GM23338 (cell line): ENCODE measurements around the gene WDR45B. TPM values are rescaled to one million over a fixed set of nuclear protein-coding genes. Genes with fewer than 3 reads are reported as not detected.
"Not testable (repeated sequence)": the region's sequence is repeated elsewhere in the genome, so short reads cannot be mapped to it uniquely, and the experiment has no call there.

ENCODE experiments used
- ATAC-seq: fragments of 200-7000 bp; cut with Tn5 transposase; 3 replicates; pipeline ENCODE4 v1.9.1; 2020
- DNase-seq: peaks from one replicate; pipeline ENCODE4 v3.0.0-alpha.2; 2015; ENCODE audit warnings: low spot score
- H2AFZ ChIP-seq: fragments of 200-600 bp; sonication (generic); 2 replicates; pipeline ENCODE4 v1.8.0; 2016; ENCODE audit warnings: antibody characterized with exemption, mild to moderate bottlenecking, moderate library complexity
- H3F3A ChIP-seq: fragments of 200-600 bp; sonication (generic); replicated peaks from 2 replicates; pipeline ENCODE4 v1.8.0; 2017; ENCODE audit warnings: antibody characterized with exemption, mixed run types, low read depth
- H3K27ac ChIP-seq: fragments of 200-600 bp; sonication (generic); 2 replicates; pipeline ENCODE4 v1.6.1; 2016; ENCODE audit warnings: low read depth
- H3K27me3 ChIP-seq: fragments of 200-600 bp; sonication (generic); 2 replicates; pipeline ENCODE4 v1.8.0; 2016; ENCODE audit warnings: mild to moderate bottlenecking, mixed run types, moderate library complexity; ENCODE audit not compliant: insufficient read depth
- H3K36me3 ChIP-seq: fragments of 200-600 bp; sonication (generic); 2 replicates; pipeline ENCODE4 v1.8.0; 2016; ENCODE audit warnings: mild to moderate bottlenecking; ENCODE audit not compliant: insufficient read depth
- H3K4me1 ChIP-seq: fragments of 200-600 bp; sonication (generic); 2 replicates; pipeline ENCODE4 v1.8.0; 2016; ENCODE audit warnings: mild to moderate bottlenecking, moderate library complexity; ENCODE audit not compliant: insufficient read depth
- H3K4me2 ChIP-seq: fragments of 200-600 bp; sonication (generic); 2 replicates; pipeline ENCODE4 v1.7.1; 2017; ENCODE audit warnings: mixed run types
- H3K4me3 ChIP-seq: fragments of 200-600 bp; sonication (generic); 2 replicates; pipeline ENCODE4 v1.6.1; 2016; ENCODE audit warnings: mixed run types
- H3K79me2 ChIP-seq: fragments of 200-600 bp; sonication (generic); replicated peaks from 2 replicates; pipeline ENCODE4 v1.8.0; 2017; ENCODE audit warnings: mild to moderate bottlenecking; ENCODE audit not compliant: insufficient read depth
- H3K9me2 ChIP-seq: fragments of 200-600 bp; sonication (generic); 2 replicates; pipeline ENCODE4 v1.8.0; 2017; ENCODE audit not compliant: insufficient read depth
- H4K20me1 ChIP-seq: fragments of 200-600 bp; sonication (generic); replicated peaks from 2 replicates; pipeline ENCODE4 v1.8.0; 2017; ENCODE audit warnings: mild to moderate bottlenecking; ENCODE audit not compliant: insufficient read depth
- H3K27ac Mint-ChIP-seq: 2 replicates; pipeline ENCODE4 v1.8.0; 2020; ENCODE audit warnings: inconsistent platforms, mild to moderate bottlenecking, moderate library complexity, mixed read lengths
- H3K27me3 Mint-ChIP-seq: 3 replicates; pipeline ENCODE4 v1.8.0; 2022; ENCODE audit warnings: low read depth, mild to moderate bottlenecking, moderate library complexity, mixed read lengths, inconsistent platforms; ENCODE audit not compliant: insufficient read depth, poor library complexity
- H3K36me3 Mint-ChIP-seq: 3 replicates; pipeline ENCODE4 v1.8.0; 2021; ENCODE audit warnings: low read depth, mild to moderate bottlenecking, inconsistent platforms, moderate library complexity, mixed read lengths
- H3K4me1 Mint-ChIP-seq: 3 replicates; pipeline ENCODE4 v1.8.0; 2020; ENCODE audit warnings: mild to moderate bottlenecking, inconsistent platforms, mixed read lengths
- H3K4me3 Mint-ChIP-seq: 3 replicates; pipeline ENCODE4 v1.8.0; 2021; ENCODE audit warnings: moderate library complexity, mild to moderate bottlenecking, inconsistent platforms, mixed read lengths
- H3K9me3 Mint-ChIP-seq: 3 replicates; pipeline ENCODE4 v1.8.0; 2020; ENCODE audit warnings: moderate library complexity, mild to moderate bottlenecking, inconsistent platforms, mixed read lengths
- EZH2 ChIP-seq: fragments of 200-600 bp; sonication (generic); IDR thresholded peaks from one replicate; pipeline ENCODE4 v1.8.0; 2017; ENCODE audit warnings: antibody characterized with exemption, mild to moderate bottlenecking, low read depth; ENCODE audit not compliant: unreplicated experiment
- EZH2phosphoT487 ChIP-seq: fragments of 200-600 bp; sonication (generic); IDR thresholded peaks from one replicate; pipeline ENCODE4 v1.8.1; 2018; ENCODE audit warnings: antibody characterized with exemption; ENCODE audit not compliant: unreplicated experiment
- JUNB ChIP-seq: IDR thresholded peaks from one replicate; pipeline ENCODE4 v1.6.1; 2016; ENCODE audit warnings: antibody characterized with exemption; ENCODE audit not compliant: unreplicated experiment
- NANOG ChIP-seq: IDR thresholded peaks from 2 replicates; pipeline ENCODE4 v1.6.1; 2016; ENCODE audit warnings: antibody characterized with exemption, borderline replicate concordance
- POLR2AphosphoS5 ChIP-seq: IDR thresholded peaks from 2 replicates; pipeline ENCODE4 v1.6.1; 2016; ENCODE audit warnings: antibody characterized with exemption, low read depth
- STAT1 ChIP-seq: IDR thresholded peaks from one replicate; pipeline ENCODE4 v1.6.1; 2016; ENCODE audit warnings: antibody characterized with exemption; ENCODE audit not compliant: unreplicated experiment
- ZNF331 ChIP-seq: fragments of 250-450 bp; sonication (Bioruptor Pico); IDR thresholded peaks from 2 replicates; pipeline ENCODE4 v1.5.0; 2020; ENCODE audit warnings: low read depth, mild to moderate bottlenecking, moderate library complexity
- polyA plus RNA-seq: library from polyadenylated mRNA; unstranded; fragments of >200 nt; fragmentation: Nextera tagmentation; extraction: Ambion mirVana; gene quantifications from 2 replicates; pipeline ENCODE4 v1.2.1, GENCODE V29; 2016
- total RNA-seq: library from RNA; depleted of rRNA; stranded (reverse); fragments of >200 nt; shearing (Covaris generic); gene quantifications from 2 replicates; pipeline ENCODE4 v1.2.3, GENCODE V29; 2014
- TF ChIP-seq, protein P1 (sequence below): fragments of 250-450 bp; sonication (Bioruptor Pico); IDR thresholded peaks from 2 replicates; pipeline ENCODE4 v1.5.0; 2020; ENCODE audit warnings: mild to moderate bottlenecking, moderate library complexity
- TF ChIP-seq, protein P2 (sequence below): IDR thresholded peaks from one replicate; pipeline ENCODE4 v1.6.1; 2018; ENCODE audit warnings: antibody characterized with exemption; ENCODE audit not compliant: unreplicated experiment

WDR45B gene
- total and polyA plus RNA-seq, 2 experiments from 2014 or later = 69.4 to 96.4 TPM

DNA sequence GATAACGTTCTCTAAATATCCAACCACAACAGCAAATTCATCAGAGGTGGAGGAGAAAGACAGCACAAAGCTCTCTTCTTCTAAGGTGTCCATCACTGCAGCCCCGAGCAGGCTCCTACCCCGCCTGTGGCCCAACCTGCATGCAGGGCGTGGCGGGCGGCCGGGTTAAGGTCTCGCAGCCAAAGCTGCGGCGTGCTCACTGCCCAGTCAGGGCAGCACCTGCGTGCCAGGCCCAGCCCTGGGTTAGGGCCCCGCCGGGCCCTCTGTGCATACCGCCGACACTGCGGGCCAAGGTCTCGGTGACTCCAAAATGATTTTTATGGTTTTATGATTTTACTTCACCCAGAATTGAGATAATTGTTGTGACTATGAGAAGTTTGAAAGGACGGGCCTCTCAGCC is 70.9 kb downstream of the WDR45B start (continued):
- TF ChIP-seq, protein P1, sequence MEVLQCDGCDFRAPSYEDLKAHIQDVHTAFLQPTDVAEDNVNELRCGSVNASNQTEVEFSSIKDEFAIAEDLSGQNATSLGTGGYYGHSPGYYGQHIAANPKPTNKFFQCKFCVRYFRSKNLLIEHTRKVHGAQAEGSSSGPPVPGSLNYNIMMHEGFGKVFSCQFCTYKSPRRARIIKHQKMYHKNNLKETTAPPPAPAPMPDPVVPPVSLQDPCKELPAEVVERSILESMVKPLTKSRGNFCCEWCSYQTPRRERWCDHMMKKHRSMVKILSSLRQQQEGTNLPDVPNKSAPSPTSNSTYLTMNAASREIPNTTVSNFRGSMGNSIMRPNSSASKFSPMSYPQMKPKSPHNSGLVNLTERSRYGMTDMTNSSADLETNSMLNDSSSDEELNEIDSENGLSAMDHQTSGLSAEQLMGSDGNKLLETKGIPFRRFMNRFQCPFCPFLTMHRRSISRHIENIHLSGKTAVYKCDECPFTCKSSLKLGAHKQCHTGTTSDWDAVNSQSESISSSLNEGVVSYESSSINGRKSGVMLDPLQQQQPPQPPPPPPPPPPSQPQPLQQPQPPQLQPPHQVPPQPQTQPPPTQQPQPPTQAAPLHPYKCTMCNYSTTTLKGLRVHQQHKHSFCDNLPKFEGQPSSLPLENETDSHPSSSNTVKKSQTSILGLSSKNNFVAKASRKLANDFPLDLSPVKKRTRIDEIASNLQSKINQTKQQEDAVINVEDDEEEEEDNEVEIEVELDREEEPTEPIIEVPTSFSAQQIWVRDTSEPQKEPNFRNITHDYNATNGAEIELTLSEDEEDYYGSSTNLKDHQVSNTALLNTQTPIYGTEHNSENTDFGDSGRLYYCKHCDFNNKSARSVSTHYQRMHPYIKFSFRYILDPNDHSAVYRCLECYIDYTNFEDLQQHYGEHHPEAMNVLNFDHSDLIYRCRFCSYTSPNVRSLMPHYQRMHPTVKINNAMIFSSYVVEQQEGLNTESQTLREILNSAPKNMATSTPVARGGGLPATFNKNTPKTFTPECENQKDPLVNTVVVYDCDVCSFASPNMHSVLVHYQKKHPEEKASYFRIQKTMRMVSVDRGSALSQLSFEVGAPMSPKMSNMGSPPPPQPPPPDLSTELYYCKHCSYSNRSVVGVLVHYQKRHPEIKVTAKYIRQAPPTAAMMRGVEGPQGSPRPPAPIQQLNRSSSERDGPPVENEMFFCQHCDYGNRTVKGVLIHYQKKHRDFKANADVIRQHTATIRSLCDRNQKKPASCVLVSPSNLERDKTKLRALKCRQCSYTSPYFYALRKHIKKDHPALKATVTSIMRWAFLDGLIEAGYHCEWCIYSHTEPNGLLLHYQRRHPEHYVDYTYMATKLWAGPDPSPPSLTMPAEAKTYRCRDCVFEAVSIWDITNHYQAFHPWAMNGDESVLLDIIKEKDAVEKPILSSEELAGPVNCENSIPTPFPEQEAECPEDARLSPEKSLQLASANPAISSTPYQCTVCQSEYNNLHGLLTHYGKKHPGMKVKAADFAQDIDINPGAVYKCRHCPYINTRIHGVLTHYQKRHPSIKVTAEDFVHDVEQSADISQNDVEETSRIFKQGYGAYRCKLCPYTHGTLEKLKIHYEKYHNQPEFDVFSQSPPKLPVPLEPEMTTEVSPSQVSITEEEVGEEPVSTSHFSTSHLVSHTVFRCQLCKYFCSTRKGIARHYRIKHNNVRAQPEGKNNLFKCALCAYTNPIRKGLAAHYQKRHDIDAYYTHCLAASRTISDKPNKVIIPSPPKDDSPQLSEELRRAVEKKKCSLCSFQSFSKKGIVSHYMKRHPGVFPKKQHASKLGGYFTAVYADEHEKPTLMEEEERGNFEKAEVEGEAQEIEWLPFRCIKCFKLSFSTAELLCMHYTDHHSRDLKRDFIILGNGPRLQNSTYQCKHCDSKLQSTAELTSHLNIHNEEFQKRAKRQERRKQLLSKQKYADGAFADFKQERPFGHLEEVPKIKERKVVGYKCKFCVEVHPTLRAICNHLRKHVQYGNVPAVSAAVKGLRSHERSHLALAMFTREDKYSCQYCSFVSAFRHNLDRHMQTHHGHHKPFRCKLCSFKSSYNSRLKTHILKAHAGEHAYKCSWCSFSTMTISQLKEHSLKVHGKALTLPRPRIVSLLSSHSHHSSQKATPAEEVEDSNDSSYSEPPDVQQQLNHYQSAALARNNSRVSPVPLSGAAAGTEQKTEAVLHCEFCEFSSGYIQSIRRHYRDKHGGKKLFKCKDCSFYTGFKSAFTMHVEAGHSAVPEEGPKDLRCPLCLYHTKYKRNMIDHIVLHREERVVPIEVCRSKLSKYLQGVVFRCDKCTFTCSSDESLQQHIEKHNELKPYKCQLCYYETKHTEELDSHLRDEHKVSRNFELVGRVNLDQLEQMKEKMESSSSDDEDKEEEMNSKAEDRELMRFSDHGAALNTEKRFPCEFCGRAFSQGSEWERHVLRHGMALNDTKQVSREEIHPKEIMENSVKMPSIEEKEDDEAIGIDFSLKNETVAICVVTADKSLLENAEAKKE (CRISPR knock-in tag) = no peak
- TF ChIP-seq STAT1 (no peak), ZNF331 (CRISPR knock-in tag) (no peak)

DNA sequence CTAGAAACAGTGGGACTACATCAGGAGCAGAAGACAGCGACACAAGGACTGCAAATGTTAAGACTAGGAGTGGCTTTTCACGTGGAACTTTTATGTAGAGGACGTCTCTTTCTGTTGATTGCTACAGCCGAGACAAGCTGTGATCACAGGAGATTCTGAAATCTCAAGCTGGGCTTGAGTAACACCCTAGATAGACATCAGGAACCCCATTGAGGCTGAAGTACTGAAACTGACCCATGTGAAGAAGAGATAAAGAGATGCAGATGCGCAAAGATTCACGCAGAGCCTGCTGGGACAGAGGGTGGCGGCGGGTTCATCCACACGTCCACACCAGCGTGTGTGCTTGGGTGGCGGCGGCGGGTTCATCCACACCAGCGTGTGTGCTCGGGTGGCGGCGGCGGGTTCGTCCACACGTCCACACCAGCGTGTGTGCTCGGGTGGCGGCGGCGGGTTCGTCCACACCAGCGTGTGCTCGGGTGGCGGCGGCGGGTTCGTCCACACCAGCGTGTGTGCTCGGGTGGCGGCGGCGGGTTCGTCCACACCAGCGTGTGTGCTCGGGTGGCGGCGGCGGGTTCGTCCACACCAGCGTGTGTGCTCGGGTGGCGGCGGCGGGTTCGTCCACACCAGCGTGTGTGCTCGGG is 72.5 kb downstream of the WDR45B start:
- Histone ChIP-seq H4K20me1 (peaks cover 36% of the 10 kb centered on the region), H3K36me3 (peaks cover 41% of the 10 kb centered on the region), H3K79me2 (peaks cover 53% of the 10 kb centered on the region)
- H3K27ac ChIP-seq, H3K27me3 ChIP-seq, H3K27ac Mint-ChIP-seq, ATAC-seq, H3K9me3 Mint-ChIP-seq, H3K27me3 Mint-ChIP-seq, H3K9me2 ChIP-seq, H3K4me1 Mint-ChIP-seq, H3F3A ChIP-seq, H3K4me3 ChIP-seq, H2AFZ ChIP-seq, DNase-seq, H3K4me3 Mint-ChIP-seq, H3K4me2 ChIP-seq, H3K4me1 ChIP-seq: not testable (repeated sequence)
- peaks cover 58% of the 10 kb centered on the region for H3K36me3 Mint-ChIP-seq

DNA sequence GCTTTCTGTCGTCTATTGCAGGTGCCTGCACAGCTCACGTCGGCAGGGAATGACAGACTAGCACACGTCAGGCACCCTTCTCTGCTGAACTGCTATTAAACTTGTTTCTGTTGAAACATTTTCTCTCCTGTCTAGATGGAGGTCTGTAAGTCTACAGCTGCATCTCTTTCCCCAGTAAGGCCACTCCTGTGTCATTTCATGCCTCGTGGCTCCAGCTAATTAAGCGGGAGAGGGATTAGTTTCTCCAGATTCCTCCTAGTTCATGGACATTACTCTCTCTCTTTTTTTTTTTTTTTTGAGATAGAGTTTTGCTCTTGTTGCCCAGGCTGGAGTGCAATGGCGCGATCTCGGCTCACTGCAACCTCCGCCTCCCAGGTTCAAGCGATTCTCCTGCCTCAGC is 74.2 kb downstream of the WDR45B start:
- Mint-ChIP-seq H3K27ac (no peak overlapping the region), H3K4me3 (no peak overlapping the region), H3K36me3 (peaks cover 66% of the 10 kb centered on the region), H3K27me3 (no peaks in the 10 kb centered on the region), H3K9me3 (no peaks in the 10 kb centered on the region), H3K4me1 (no peaks in the 10 kb centered on the region)
- Histone ChIP-seq H3K27me3 (no peaks in the 10 kb centered on the region), H3K27ac (no peak overlapping the region; the same call in 1 of the 2 replicates), H3K4me1 (no peaks in the 10 kb centered on the region), H3F3A (no peaks in the 10 kb centered on the region), H4K20me1 (peaks cover 40% of the 10 kb centered on the region), H2AFZ (no peak overlapping the region), H3K79me2 (peaks cover 67% of the 10 kb centered on the region), H3K4me3 (no peak overlapping the region), H3K9me2 (no peaks in the 10 kb centered on the region), H3K4me2 (no peak overlapping the region), H3K36me3 (peaks cover 41% of the 10 kb centered on the region)
- ATAC-seq = no peak
- DNase-seq = no peak
- TF ChIP-seq, protein P2, sequence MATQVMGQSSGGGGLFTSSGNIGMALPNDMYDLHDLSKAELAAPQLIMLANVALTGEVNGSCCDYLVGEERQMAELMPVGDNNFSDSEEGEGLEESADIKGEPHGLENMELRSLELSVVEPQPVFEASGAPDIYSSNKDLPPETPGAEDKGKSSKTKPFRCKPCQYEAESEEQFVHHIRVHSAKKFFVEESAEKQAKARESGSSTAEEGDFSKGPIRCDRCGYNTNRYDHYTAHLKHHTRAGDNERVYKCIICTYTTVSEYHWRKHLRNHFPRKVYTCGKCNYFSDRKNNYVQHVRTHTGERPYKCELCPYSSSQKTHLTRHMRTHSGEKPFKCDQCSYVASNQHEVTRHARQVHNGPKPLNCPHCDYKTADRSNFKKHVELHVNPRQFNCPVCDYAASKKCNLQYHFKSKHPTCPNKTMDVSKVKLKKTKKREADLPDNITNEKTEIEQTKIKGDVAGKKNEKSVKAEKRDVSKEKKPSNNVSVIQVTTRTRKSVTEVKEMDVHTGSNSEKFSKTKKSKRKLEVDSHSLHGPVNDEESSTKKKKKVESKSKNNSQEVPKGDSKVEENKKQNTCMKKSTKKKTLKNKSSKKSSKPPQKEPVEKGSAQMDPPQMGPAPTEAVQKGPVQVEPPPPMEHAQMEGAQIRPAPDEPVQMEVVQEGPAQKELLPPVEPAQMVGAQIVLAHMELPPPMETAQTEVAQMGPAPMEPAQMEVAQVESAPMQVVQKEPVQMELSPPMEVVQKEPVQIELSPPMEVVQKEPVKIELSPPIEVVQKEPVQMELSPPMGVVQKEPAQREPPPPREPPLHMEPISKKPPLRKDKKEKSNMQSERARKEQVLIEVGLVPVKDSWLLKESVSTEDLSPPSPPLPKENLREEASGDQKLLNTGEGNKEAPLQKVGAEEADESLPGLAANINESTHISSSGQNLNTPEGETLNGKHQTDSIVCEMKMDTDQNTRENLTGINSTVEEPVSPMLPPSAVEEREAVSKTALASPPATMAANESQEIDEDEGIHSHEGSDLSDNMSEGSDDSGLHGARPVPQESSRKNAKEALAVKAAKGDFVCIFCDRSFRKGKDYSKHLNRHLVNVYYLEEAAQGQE = no peak
- TF ChIP-seq POLR2AphosphoS5 (no peak), EZH2phosphoT487 (no peak), JUNB (no peak), NANOG (no peak), EZH2 (no peak)
